ENCODE data around the gene ADARB2.

DNA sequence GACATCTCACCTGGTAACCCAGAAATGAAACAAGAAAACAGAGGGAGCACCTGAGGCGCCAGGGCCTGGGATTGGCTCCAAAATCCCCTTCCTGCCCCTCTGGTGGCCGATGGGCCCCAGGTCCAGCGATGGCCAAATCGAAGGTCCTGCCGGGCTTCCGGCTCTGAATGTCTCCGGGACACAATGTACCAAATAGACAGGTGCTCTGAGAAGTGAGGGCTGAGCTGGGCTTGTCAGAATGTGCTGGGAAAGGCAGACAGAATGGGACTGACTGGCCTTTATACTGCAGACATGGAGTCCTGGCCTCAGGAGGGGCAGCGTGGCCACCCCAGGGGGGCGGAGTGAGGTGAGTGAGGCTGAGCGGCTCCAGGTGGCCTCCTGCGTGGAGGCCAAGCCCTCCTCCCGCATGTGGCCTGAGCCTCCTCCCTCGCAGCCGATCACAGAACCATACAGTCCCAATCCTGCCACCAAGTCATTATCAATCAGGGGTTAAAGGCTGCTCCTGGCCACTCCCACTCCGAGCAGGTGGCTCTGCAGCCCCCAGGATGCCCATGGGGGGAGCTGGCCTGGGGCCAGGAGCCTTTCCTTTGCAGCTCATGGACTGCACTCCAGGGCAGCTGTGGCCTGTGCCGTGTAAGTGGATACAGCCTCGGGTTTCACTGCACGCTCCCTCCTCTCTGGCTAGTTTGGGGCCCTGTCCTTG lies 185.5 kb downstream of the ADARB2 start:
- TF ChIP-seq ELF4 (IDR thresholded peaks at IDR 0.05) (no peak), TARDBP (IDR thresholded peaks at IDR 0.05) (no peak)

All from HEK293T (cell line).